AG20443 (cell line): ENCODE measurements around the gene OR2T33.
A peak's percentile ranks its signal among the peaks of the same experiment; 100 is the strongest.
"Not testable (repeated sequence)": the region's sequence is repeated elsewhere in the genome, so short reads cannot be mapped to it uniquely, and the experiment has no call there.

Experiments
- DNase-seq: peaks from one replicate; pipeline ENCODE4 v3.0.0; 2012; ENCODE audit warnings: low spot score, mixed read lengths

Gene OR2T33

GRCh38 chr1:248277876-248278275 is at the start of gene OR2T33:
OR2T33 (minus strand) TSS chr1:248277976; CDS start chr1:248273814, 4,162 bp downstream.
- DNase-seq: no peak

GRCh38 chr1:248324468-248324867 is 46.7 kb upstream of the OR2T33 start, which contains the start of gene OR2M7:
OR2M7 (minus strand) TSS chr1:248324568; CDS start chr1:248324568, 0 bp downstream.
- DNase-seq: no peak

GRCh38 chr1:248316796-248317195 is 39.0 kb upstream of the OR2T33 start:
- DNase-seq: no peak

- not testable (repeated sequence) for DNase-seq
Observed at GRCh38 chr1:248306740-248307139, 29.0 kb upstream of the OR2T33 start.

GRCh38 chr1:248306103-248306502 is 28.3 kb upstream of the OR2T33 start:
- peak; percentile 5 for DNase-seq

GRCh38 chr1:248305672-248306071 is 27.9 kb upstream of the OR2T33 start:
- not testable (repeated sequence) for DNase-seq

GRCh38 chr1:248303324-248303723 is 25.5 kb upstream of the OR2T33 start, which contains the start of gene OR2T12:
OR2T12 (minus strand) TSS chr1:248303424; CDS start chr1:248295578, 7,846 bp downstream.
- no peak for DNase-seq

GRCh38 chr1:248288391-248288790 is 10.6 kb upstream of the OR2T33 start:
- DNase-seq: no peak

GRCh38 chr1:248273225-248273624 is 4.6 kb downstream of the OR2T33 start:
- DNase-seq: not testable (repeated sequence)

GRCh38 chr1:248268178-248268577 is 9.6 kb downstream of the OR2T33 start:
- DNase-seq: no peak

- DNase-seq: not testable (repeated sequence)
Observed at GRCh38 chr1:248259309-248259708, 18.5 kb downstream of the OR2T33 start.

GRCh38 chr1:248243204-248243603 is 34.6 kb downstream of the OR2T33 start:
- DNase-seq: peak; percentile 64

GRCh38 chr1:248239478-248239877 is 38.3 kb downstream of the OR2T33 start:
- no peak for DNase-seq

- DNase-seq: no peak
Observed at GRCh38 chr1:248231117-248231516, 46.7 kb downstream of the OR2T33 start, which contains the start of gene OR2M4. OR2M4 (plus strand) TSS chr1:248231417; CDS start chr1:248238929, 7,512 bp downstream.

- no peak for DNase-seq
Observed at GRCh38 chr1:248229360-248229908, 48.3 kb downstream of the OR2T33 start.

GRCh38 chr1:248225537-248225936 is 52.2 kb downstream of the OR2T33 start:
- DNase-seq: no peak
